ENCODE results near the gene RELL2. TPM values are rescaled to one million over a fixed set of nuclear protein-coding genes. Genes with fewer than 3 reads are reported as not detected.

The RELL2 gene
- total RNA-seq, 1 donor: 5.1 TPM

GRCh38 chr5:141618804-141619554, 17.8 kb upstream of the RELL2 start, which contains the start of gene DIAPH1:
TSS of gene DIAPH1 (minus strand) at chr5:141619000. CDS start at chr5:141618914, 86 bp downstream.
- peak; percentile 95 for TF ChIP-seq CTCF (IDR thresholded peaks at IDR 0.05; ENCODE audit: extremely low read depth, low read depth, low read length)
- Histone ChIP-seq H4K20me1 (ENCODE audit: insufficient read depth, low read length) (peaks cover 14% of the 10 kb centered on the region), H3K4me3 (ENCODE audit: insufficient read depth, low read length) (peak within 1 kb of the TSS; percentile 84), H2AFZ (ENCODE audit: low read length) (peak within 1 kb of the TSS; percentile 75), H3K4me2 (ENCODE audit: insufficient read depth, low read length) (peak within 1 kb of the TSS; percentile 99), H3K9me3 (ENCODE audit: low read depth, low read length) (no peaks in the 10 kb centered on the region), H3K27me3 (ENCODE audit: insufficient read depth, low read length) (no peaks in the 10 kb centered on the region), H3K79me2 (ENCODE audit: insufficient read depth, low read length) (peaks cover 43% of the 10 kb centered on the region), H3K4me1 (ENCODE audit: insufficient read depth, low read length) (peaks cover 28% of the 10 kb centered on the region), H3K27ac (ENCODE audit: low read depth, low read length) (peak within 1 kb of the TSS; percentile 53), H3K36me3 (ENCODE audit: insufficient read depth, low read length) (peaks cover 29% of the 10 kb centered on the region)
- DNase-seq (ENCODE audit: insufficient read length, low spot score, missing footprints): peak; percentile 96

- H3K9me3 ChIP-seq (ENCODE audit: low read depth, low read length): no peaks in the 10 kb centered on the region
- H3K36me3 ChIP-seq (ENCODE audit: insufficient read depth, low read length): peaks cover 66% of the 10 kb centered on the region
- H3K4me1 ChIP-seq (ENCODE audit: insufficient read depth, low read length): peaks cover 15% of the 10 kb centered on the region
- no peak for DNase-seq (ENCODE audit: insufficient read length, low spot score, missing footprints)
- no peaks in the 10 kb centered on the region for H3K27me3 ChIP-seq (ENCODE audit: insufficient read depth, low read length)
- H2AFZ ChIP-seq (ENCODE audit: low read length): no peak overlapping the region
- peaks cover 2% of the 10 kb centered on the region for H3K79me2 ChIP-seq (ENCODE audit: insufficient read depth, low read length)
- H3K27ac ChIP-seq (ENCODE audit: low read depth, low read length): no peak overlapping the region
- TF ChIP-seq CTCF (IDR thresholded peaks at IDR 0.05; ENCODE audit: extremely low read depth, low read depth, low read length): no peak
- H3K4me2 ChIP-seq (ENCODE audit: insufficient read depth, low read length): no peak overlapping the region
- H3K4me3 ChIP-seq (ENCODE audit: insufficient read depth, low read length): no peak overlapping the region
- peaks cover 2% of the 10 kb centered on the region for H4K20me1 ChIP-seq (ENCODE audit: insufficient read depth, low read length)
Observed at GRCh38 chr5:141623186-141623585, 13.6 kb upstream of the RELL2 start.

- H3K36me3 ChIP-seq (ENCODE audit: insufficient read depth, low read length): peaks cover 67% of the 10 kb centered on the region
- H3K27ac ChIP-seq (ENCODE audit: low read depth, low read length): no peak overlapping the region
- H3K27me3 ChIP-seq (ENCODE audit: insufficient read depth, low read length): no peaks in the 10 kb centered on the region
- peaks cover 2% of the 10 kb centered on the region for H4K20me1 ChIP-seq (ENCODE audit: insufficient read depth, low read length)
- H3K79me2 ChIP-seq (ENCODE audit: insufficient read depth, low read length): no peaks in the 10 kb centered on the region
- no peak overlapping the region for H2AFZ ChIP-seq (ENCODE audit: low read length)
- no peak overlapping the region for H3K4me3 ChIP-seq (ENCODE audit: insufficient read depth, low read length)
- no peak overlapping the region for H3K4me2 ChIP-seq (ENCODE audit: insufficient read depth, low read length)
- no peaks in the 10 kb centered on the region for H3K9me3 ChIP-seq (ENCODE audit: low read depth, low read length)
- peaks cover 15% of the 10 kb centered on the region for H3K4me1 ChIP-seq (ENCODE audit: insufficient read depth, low read length)
- no peak for TF ChIP-seq CTCF (IDR thresholded peaks at IDR 0.05; ENCODE audit: extremely low read depth, low read depth, low read length)
- no peak for DNase-seq (ENCODE audit: insufficient read length, low spot score, missing footprints)
Observed at GRCh38 chr5:141623611-141624010, 13.2 kb upstream of the RELL2 start.

GRCh38 chr5:141628175-141628788, 8.5 kb upstream of the RELL2 start:
- Histone ChIP-seq H4K20me1 (ENCODE audit: insufficient read depth, low read length) (peaks cover 11% of the 10 kb centered on the region), H3K36me3 (ENCODE audit: insufficient read depth, low read length) (peaks cover 75% of the 10 kb centered on the region), H3K4me3 (ENCODE audit: insufficient read depth, low read length) (no peak overlapping the region), H3K9me3 (ENCODE audit: low read depth, low read length) (no peaks in the 10 kb centered on the region), H3K27me3 (ENCODE audit: insufficient read depth, low read length) (no peaks in the 10 kb centered on the region), H3K4me2 (ENCODE audit: insufficient read depth, low read length) (no peak overlapping the region), H3K27ac (ENCODE audit: low read depth, low read length) (no peak overlapping the region), H2AFZ (ENCODE audit: low read length) (no peak overlapping the region), H3K4me1 (ENCODE audit: insufficient read depth, low read length) (peaks cover 3% of the 10 kb centered on the region), H3K79me2 (ENCODE audit: insufficient read depth, low read length) (peaks cover 39% of the 10 kb centered on the region)
- no peak for DNase-seq (ENCODE audit: insufficient read length, low spot score, missing footprints)
- no peak for TF ChIP-seq CTCF (IDR thresholded peaks at IDR 0.05; ENCODE audit: extremely low read depth, low read depth, low read length)
